Urinary bladder (tissue), 4 donors: ENCODE data around the gene SLC6A18. TPM values are rescaled to one million over a fixed set of nuclear protein-coding genes. Genes with fewer than 3 reads are reported as not detected.

Experiments
- DNase-seq: peaks from one replicate; pipeline ENCODE4 v3.0.0-alpha.2; 2015; ENCODE audit errors: extremely low spot score
- H3K27ac ChIP-seq: one replicate; pipeline ENCODE4 v1.5.1; 2013; ENCODE audit warnings: low read depth, mild to moderate bottlenecking, moderate library complexity
- H3K36me3 ChIP-seq: one replicate; pipeline ENCODE4 v1.6.1; 2013; ENCODE audit warnings: mild to moderate bottlenecking, moderate library complexity; ENCODE audit not compliant: insufficient read depth
- H3K4me1 ChIP-seq: one replicate; pipeline ENCODE4 v1.6.1; 2013; ENCODE audit warnings: mild to moderate bottlenecking, moderate library complexity; ENCODE audit not compliant: insufficient read depth
- H3K4me3 ChIP-seq: one replicate; pipeline ENCODE4 v1.5.1; 2013; ENCODE audit warnings: low read depth, low read length
- WGBS: extraction: QIAGEN DNeasy Blood & Tissue Kit; methylation state at CpG from one replicate; pipeline ENCODE4 v1.1.7; 2013; 5-methylcytosine and 5-hydroxymethylcytosine counted together
- polyA plus RNA-seq: library from polyadenylated mRNA; stranded (reverse); fragments of 200-250 nt; gene quantifications from one replicate; pipeline ENCODE4 v1.2.3, GENCODE V29; 2013
- total RNA-seq: library from RNA; depleted of rRNA; stranded (reverse); fragments of >200 nt; gene quantifications from one replicate; pipeline ENCODE4 v1.2.3, GENCODE V29; 2014
- donor health status: healthy with polysubstance abuse.
- donor health status: healthy.

The SLC6A18 gene
- total and polyA plus RNA-seq, 2 donors: not detected

- H3K4me3 ChIP-seq: no peak overlapping the region
- DNase-seq: no peak
- 75% methylated on average over 18 of the region's 18 CpGs for WGBS
- no peak overlapping the region for H3K27ac ChIP-seq
- H3K36me3 ChIP-seq: no peaks in the 10 kb centered on the region
- no peaks in the 10 kb centered on the region for H3K4me1 ChIP-seq
Observed at GRCh38 chr5:1183424-1184162, 41.6 kb upstream of the SLC6A18 start.

DNA sequence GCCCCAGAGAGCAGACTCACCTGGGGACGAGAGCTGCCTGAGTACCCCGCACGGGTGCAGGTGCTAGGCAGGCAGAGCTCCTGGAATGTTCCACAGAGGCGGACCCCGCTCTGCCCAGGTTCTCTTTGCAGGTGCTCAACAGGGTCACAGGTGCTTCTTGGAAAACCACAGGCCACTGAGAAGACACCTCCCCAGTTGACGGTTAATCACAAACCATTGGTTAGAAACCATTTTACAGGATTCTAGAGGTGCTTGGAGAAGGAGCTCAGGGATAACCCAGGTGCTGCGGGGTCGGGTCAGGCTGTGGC, 41.1 kb upstream of the SLC6A18 start:
- Histone ChIP-seq H3K4me1 (no peaks in the 10 kb centered on the region), H3K27ac (no peak overlapping the region), H3K36me3 (no peaks in the 10 kb centered on the region), H3K4me3 (no peak overlapping the region)
- no peak for DNase-seq
- 95% methylated on average over 8 of the region's 8 CpGs for WGBS

- WGBS: 90% methylated on average over 7 of the region's 7 CpGs
- H3K4me1 ChIP-seq: no peaks in the 10 kb centered on the region
- no peaks in the 10 kb centered on the region for H3K36me3 ChIP-seq
- no peak for DNase-seq
- no peak overlapping the region for H3K4me3 ChIP-seq
- no peak overlapping the region for H3K27ac ChIP-seq
Observed at GRCh38 chr5:1184481-1184880, 40.7 kb upstream of the SLC6A18 start.

DNA sequence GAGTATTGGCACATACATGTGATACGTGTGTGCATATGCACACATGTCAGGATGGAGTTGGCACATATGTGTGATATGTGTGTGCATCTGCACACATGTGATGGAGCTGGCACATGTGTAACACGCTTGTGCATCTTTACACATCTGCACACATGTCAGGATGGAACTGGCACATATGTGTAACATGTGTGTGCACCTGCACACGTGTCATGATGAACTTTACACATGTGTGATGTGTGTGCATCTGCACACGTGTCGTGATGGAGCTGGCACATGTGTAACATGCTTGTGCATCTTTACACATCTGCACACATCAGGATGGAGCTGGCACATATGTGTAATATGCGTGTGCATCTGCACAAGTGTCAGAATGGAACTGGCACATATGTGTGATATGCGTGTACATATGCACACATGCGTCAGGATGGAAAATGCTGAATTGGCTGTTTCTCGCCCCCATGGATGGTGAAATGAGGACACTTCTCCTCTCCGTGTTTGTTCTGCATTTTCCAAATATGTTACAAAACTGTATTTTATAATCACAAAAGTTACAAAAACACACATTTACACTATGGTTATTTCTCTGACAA, 40.0 kb upstream of the SLC6A18 start:
- Histone ChIP-seq H3K4me1 (no peaks in the 10 kb centered on the region), H3K4me3 (no peak overlapping the region), H3K36me3 (no peaks in the 10 kb centered on the region), H3K27ac (no peak overlapping the region)
- WGBS: 86% methylated on average over 10 of the region's 10 CpGs
- no peak for DNase-seq

GRCh38 chr5:1185629-1186350, 39.4 kb upstream of the SLC6A18 start:
- WGBS: 43% methylated on average over 12 of the region's 12 CpGs
- Histone ChIP-seq H3K4me3 (no peak overlapping the region), H3K27ac (no peak overlapping the region), H3K4me1 (no peaks in the 10 kb centered on the region), H3K36me3 (no peaks in the 10 kb centered on the region)
- DNase-seq: no peak

- Histone ChIP-seq H3K4me3 (no peak overlapping the region), H3K27ac (no peak overlapping the region), H3K4me1 (no peaks in the 10 kb centered on the region), H3K36me3 (no peaks in the 10 kb centered on the region)
- DNase-seq: no peak
- WGBS: 76% methylated on average over 18 of the region's 18 CpGs
Observed at GRCh38 chr5:1186351-1187233, 38.6 kb upstream of the SLC6A18 start.

GRCh38 chr5:1187234-1187949, 37.8 kb upstream of the SLC6A18 start:
- Histone ChIP-seq H3K27ac (no peak overlapping the region), H3K36me3 (no peaks in the 10 kb centered on the region), H3K4me1 (no peaks in the 10 kb centered on the region), H3K4me3 (no peak overlapping the region)
- 86% methylated on average over 18 of the region's 18 CpGs for WGBS
- no peak for DNase-seq

DNA sequence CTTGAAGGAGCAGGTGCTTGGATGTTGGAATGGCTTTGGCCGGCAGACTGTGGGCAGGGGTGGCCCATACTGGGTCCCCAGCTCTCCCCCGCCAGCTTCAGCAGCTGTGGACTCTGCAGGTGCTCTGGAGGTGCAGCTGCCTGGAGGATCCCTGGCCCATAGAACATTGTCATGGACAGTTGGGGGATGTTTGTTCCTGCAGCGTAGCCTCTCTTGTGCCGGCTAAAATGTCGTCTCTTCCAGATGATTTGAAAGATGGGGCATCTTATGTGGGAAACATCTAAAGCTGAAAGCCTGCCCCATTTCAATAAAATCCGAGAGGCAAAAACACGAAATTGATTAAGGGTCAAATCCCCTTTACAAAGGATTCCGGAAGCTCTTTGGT, 37.2 kb upstream of the SLC6A18 start:
- Histone ChIP-seq H3K4me3 (no peak overlapping the region), H3K27ac (no peak overlapping the region), H3K4me1 (no peaks in the 10 kb centered on the region), H3K36me3 (no peaks in the 10 kb centered on the region)
- no peak for DNase-seq
- 91% methylated on average over 8 of the region's 8 CpGs for WGBS

- Histone ChIP-seq H3K4me1 (no peaks in the 10 kb centered on the region), H3K36me3 (no peaks in the 10 kb centered on the region), H3K4me3 (no peak overlapping the region), H3K27ac (no peak overlapping the region)
- no peak for DNase-seq
- 70% methylated on average over 6 of the region's 6 CpGs for WGBS
Observed at GRCh38 chr5:1188464-1188863, 36.7 kb upstream of the SLC6A18 start.

GRCh38 chr5:1189269-1189668, 35.9 kb upstream of the SLC6A18 start:
- Histone ChIP-seq H3K27ac (no peak overlapping the region), H3K36me3 (no peaks in the 10 kb centered on the region), H3K4me3 (no peak overlapping the region), H3K4me1 (no peaks in the 10 kb centered on the region)
- WGBS: 89% methylated on average over 10 of the region's 10 CpGs
- no peak for DNase-seq

GRCh38 chr5:1190278-1190677, 34.9 kb upstream of the SLC6A18 start:
- Histone ChIP-seq H3K36me3 (no peaks in the 10 kb centered on the region), H3K4me1 (no peaks in the 10 kb centered on the region), H3K27ac (no peak overlapping the region), H3K4me3 (no peak overlapping the region)
- DNase-seq: no peak
- 59% methylated on average over 12 of the region's 12 CpGs for WGBS

DNA sequence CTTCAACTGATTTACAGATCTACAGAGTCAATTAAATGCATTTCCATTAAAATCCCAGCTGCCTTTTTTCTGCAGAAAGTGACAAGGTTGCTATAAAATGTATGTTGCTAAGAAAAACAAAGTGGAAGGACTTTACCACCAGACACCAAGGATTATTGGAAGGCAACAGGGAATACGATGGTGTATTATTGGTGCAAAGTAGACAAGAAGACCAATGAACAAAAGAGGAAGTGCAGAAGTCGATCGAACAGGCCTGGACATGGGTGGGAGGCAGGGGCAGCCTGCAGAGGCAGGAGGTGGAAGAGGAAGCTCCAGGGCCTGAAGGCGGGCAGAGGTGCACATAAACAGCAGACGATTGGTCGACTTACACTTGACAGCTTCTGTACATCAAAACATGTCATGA, 34.3 kb upstream of the SLC6A18 start:
- no peak for DNase-seq
- Histone ChIP-seq H3K36me3 (no peaks in the 10 kb centered on the region), H3K4me3 (no peak overlapping the region), H3K4me1 (no peaks in the 10 kb centered on the region), H3K27ac (no peak overlapping the region)
- WGBS: 16% methylated on average over 6 of the region's 6 CpGs

GRCh38 chr5:1192971-1193590, 32.1 kb upstream of the SLC6A18 start:
- no peak for DNase-seq
- WGBS: 68% methylated on average over 18 of the region's 18 CpGs
- Histone ChIP-seq H3K4me3 (no peak overlapping the region), H3K36me3 (no peaks in the 10 kb centered on the region), H3K4me1 (no peaks in the 10 kb centered on the region), H3K27ac (no peak overlapping the region)
